Fibroblast of skin of right quadriceps (primary cell): Measurements from ENCODE around the gene ZRSR2.
"Not testable (repeated sequence)": the region's sequence is repeated elsewhere in the genome, so short reads cannot be mapped to it uniquely, and the experiment has no call there.

Experiments used
- DNase-seq: peaks from one replicate; pipeline ENCODE4 v3.0.0-alpha.2; 2013

ZRSR2 gene

DNA sequence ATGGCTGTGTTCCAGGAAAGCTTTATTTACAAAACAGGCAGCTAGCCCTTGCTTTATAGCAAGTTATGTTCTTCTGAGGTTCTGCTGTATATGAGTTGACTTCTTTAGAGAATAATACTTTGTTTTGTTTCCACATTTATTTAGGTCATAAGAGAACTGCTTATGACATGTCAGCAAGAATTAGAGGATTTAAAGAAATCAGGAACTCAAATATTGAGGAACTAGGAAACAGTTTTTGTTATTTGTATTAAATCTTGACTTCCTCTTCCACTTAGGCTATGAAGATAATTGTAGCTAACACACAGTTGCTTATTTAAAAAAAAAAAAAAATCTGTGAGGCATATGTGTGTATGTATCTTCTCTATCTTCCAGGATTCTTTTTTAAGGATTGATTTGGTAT is 14.3 kb downstream of the ZRSR2 start:
- no peak for DNase-seq

DNA sequence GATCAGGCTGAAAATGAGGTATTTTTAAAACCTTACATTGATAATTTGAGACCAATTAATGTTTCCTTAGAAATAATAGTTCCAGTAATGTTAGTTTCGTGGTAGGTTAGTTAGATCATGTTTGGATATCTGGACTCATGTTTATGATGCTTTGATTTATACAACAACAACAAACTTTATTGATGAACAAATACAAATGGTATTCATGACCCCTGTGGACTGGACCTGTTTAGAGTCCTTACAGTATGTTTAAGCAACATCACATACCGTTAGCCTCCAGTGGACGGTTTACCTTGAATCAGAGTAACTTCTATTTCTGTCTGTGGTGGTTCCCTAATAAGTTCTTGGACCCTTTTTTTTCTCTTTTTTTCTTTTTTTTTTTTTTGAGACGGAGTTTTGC is 18.0 kb downstream of the ZRSR2 start:
- no peak for DNase-seq

GRCh38 chrX:15812192-15812938 is 22.1 kb downstream of the ZRSR2 start:
- DNase-seq, result no peak

DNA sequence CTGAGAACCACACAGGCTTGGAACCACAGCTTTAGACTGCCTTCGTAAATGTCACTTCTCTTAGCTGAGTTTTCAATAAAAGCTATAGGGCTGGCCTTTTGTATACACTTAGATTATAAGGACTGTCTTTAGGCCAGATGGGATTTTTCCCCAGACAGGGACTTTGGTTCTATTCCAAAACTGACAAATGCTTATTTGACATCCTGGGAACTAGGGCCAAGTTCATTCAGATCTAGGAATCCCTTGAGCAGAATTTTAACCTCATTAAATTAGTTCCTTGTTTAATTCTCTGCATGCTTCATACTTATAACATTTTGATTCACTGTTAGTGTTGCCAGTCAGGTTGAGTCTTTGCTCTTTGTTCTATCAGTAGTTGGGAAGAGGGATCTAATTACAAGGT is 23.1 kb downstream of the ZRSR2 start:
- DNase-seq, result no peak

- no peak for DNase-seq
Observed at GRCh38 chrX:15814771-15815365, 24.6 kb downstream of the ZRSR2 start.

- peak; percentile 30 for DNase-seq
Observed at GRCh38 chrX:15815779-15816437, 25.6 kb downstream of the ZRSR2 start.

DNA sequence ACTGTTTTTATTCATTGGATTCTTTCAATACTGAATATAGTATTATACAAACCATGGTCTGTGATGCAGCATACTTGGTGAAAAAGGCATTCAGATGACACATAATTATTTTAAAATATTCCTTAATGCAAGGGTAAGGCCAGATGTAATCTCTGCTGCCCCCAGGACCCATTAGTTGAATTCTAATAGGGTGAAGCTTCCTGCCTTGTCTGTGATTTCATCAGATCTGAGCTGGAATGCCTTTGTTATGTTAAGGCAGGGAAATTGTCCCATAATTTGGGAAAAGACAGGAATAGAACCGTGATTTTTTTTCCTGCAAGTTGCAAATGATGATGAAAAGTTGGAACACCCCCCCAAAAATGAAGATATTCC is 26.1 kb downstream of the ZRSR2 start:
- DNase-seq, result peak; percentile 22

DNA sequence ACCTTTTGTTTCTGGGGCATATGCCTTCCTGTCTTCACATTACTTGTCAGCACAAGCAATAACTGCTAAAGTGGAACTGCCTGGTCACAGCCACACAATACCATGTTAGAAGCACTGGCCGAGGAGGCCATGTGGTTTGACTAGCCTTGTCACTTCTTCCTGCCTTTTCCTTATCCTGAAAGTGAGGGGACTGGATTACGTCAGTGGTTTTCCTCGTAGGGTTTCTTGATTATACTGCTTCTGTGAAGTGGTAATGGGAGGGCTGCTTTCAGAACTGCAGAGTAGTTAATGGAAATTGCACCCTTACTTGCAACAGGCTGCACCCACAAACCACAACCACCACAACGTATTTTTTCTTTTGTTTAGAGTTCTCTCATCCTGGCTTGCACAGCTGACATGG is 26.6 kb downstream of the ZRSR2 start:
- no peak for DNase-seq

DNA sequence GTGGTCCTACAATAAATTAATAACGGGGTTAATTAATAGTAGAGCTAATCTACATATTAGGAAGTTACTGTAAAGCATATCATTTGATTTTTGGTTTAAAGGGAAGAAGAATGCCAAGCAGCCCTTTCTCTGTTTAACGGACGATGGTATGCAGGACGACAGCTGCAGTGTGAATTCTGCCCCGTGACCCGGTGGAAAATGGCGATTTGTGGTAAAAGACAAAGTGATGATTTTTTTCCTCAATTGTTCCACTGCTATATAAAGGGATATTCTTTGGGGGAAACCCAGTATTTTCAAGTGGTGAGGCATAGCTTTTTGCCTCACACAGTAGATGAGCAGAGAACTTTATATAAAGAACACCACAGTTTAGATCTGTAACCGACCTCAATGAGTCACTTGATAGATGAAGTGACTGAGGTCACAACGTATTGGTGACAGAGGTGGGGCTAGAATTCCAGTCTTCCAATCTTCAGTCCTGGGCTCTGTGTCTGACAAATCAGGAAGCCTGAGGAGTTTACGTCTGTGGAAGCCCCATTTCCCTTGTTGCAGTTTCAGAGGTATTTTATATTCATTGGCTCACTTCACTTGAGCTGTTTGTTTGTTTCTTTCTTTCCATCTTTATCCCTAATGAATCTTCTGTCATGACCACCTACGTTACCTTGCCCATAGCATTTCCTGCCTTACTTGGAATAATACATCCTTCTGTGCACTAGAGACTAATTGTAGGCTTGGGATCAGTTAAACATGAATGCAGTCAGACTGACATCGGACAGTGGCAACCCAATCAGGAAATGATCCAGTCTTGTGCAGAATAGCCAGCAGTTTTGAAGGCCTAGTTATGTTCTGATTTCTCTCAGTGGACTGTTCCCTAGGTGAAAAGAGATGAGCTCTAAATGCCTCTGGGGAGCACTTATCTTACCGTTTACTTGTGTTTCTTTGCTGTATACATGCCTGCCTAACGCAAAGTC is 30.1 kb downstream of the ZRSR2 start:
- no peak for DNase-seq

GRCh38 chrX:15822922-15823321 is 32.6 kb downstream of the ZRSR2 start:
- no peak for DNase-seq

DNA sequence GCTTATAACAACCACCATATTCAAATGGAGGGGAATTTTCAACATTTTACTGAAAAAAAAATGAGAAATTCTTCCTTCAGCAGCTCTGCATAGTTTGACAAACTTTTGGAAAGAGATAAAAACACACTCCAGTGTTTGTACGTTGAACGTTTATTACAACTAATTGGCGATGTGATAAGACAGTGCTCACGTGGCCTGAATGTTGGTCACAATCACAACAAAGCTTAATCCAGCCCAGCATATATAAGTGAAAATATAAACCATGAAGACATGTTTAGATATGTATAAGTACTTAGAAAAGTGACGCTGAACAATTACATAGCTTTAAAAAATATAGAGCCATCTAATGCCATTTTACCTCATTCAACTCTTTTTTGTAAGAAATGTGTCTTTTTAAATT is 35.7 kb downstream of the ZRSR2 start:
- DNase-seq, result no peak

- no peak for DNase-seq
Observed at GRCh38 chrX:15829217-15829616, 38.9 kb downstream of the ZRSR2 start.

DNA sequence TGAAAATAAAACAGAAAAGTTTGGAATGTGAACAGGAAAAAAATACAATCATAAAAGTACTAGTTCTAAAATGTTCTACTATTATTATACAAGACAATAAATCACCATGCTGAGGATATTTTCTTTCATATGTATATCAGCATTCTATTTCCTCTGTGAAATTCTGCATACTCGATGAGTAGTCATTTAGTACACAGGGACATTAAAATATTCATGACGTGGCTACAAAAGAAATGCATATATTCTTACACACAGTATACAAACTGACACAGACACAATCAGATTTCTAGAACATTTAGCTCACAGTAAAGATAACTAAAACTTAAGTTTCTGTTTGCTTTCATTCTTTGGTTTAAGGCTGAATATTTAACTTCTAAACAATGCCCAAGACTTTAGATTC is 41.1 kb downstream of the ZRSR2 start:
- DNase-seq, result not testable (repeated sequence)

DNA sequence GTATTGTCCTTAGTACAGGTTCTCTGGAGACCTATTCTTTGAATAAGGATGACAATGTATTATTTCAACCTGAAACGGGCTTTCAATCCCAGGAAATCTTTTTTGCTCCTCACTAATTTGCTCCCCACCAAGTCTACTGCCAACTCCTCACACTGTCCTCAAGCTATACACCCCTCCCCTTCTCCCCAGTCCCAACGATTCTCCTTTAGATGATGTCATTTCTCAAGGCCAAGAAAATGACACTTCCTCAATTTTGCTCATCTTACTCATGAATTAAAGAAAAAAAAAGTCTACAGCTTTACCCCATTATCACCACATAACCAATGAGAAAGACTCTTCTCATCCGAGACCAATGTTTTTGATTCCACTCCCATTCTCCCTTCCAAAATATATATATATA is 43.8 kb downstream of the ZRSR2 start:
- no peak for DNase-seq

GRCh38 chrX:15834827-15835595 is 44.7 kb downstream of the ZRSR2 start:
- no peak for DNase-seq

GRCh38 chrX:15838017-15838416 is 47.7 kb downstream of the ZRSR2 start:
- DNase-seq, result no peak

- no peak for DNase-seq
Observed at GRCh38 chrX:15841853-15842516, 51.7 kb downstream of the ZRSR2 start.

DNA sequence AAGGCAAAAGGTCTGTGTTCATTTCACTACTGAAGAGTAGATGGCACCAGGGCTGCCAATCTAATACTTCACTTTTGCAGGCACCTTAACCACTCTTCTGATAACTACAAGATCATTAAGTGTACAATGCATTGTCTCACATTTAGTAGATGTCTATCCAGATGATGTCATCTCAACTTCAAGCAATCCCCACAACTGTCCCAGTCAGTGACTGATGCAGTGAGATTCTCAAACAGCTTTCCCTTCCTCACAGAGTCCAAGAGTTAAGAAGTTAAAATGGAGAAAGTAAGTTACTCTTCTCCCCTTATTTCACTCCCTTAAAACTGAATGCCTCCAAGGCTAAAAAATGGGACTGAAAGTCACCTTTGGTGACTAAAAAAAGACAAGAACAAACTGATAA is 53.7 kb downstream of the ZRSR2 start:
- DNase-seq, result no peak

DNA sequence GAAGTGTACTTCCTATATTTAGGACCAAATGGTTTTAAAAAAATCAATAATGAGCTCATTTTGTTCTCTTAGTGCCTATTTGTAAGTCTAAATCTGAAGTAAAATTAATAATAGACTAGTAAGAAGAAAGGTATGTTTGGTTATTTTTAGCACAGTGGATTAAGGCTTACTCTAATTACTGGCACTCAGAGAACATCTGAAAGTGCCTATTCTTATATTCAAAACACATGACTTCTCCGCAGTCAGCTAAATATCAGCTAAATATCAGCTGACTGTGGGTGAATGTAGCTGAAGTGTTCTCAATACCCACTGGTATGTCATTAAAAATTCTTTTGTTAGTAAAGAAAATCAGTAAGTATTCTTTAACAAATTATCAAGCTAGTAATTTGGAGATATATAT is 58.3 kb downstream of the ZRSR2 start:
- DNase-seq, result peak; percentile 44

DNA sequence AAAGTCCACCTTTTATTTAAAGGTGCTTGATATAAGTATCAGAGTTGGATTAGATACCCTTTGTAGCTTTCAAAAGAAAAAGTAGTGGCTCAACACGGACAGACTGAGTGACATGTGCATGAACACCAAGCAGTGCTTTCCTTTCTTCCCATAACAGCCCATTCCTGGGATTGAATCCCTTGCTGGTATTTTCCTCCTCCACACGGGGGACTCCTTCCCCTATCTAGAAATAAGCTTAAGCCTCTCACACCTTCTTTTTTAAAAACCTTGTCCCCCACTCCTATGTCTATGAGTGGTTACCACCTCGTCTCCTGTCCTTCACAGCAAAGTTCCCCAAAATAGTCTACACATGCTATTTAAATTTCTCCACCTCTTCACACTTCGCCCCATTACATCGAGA is 59.3 kb downstream of the ZRSR2 start:
- no peak for DNase-seq

GRCh38 chrX:15853586-15854079 is 63.3 kb downstream of the ZRSR2 start:
- DNase-seq, result no peak
